HG02970 (cell line): Measurements from ENCODE around the gene TMEM120A.

ENCODE experiments used
- ATAC-seq: cut with Tn5 transposase; IDR thresholded peaks from one replicate; pipeline ENCODE4 v1.9.1; 2021; ENCODE audit warnings: mild to moderate bottlenecking, moderate library complexity, moderate number of reproducible peaks; ENCODE audit not compliant: unreplicated experiment, low FRiP score

TMEM120A gene

GRCh38 chr7:75995996-75996395, 1.6 kb upstream of the TMEM120A start:
- ATAC-seq: no peak

GRCh38 chr7:75995052-75995471, 667 bp upstream of the TMEM120A start:
- ATAC-seq: no peak

- no peak for ATAC-seq
Measured at GRCh38 chr7:75993689-75994387, 557 bp downstream of the TMEM120A start.

- no peak for ATAC-seq
Measured at GRCh38 chr7:75992083-75992755, 2.2 kb downstream of the TMEM120A start.

GRCh38 chr7:75991531-75992082, 2.8 kb downstream of the TMEM120A start:
- no peak for ATAC-seq

GRCh38 chr7:75989500-75990388, 4.7 kb downstream of the TMEM120A start:
- ATAC-seq: no peak

- ATAC-seq: no peak
Measured at GRCh38 chr7:75988568-75989499, 5.6 kb downstream of the TMEM120A start.

- ATAC-seq: no peak
Measured at GRCh38 chr7:75987805-75988567, 6.4 kb downstream of the TMEM120A start.

- no peak for ATAC-seq
Measured at GRCh38 chr7:75987026-75987804, 7.2 kb downstream of the TMEM120A start.

GRCh38 chr7:75986147-75986781, 8.1 kb downstream of the TMEM120A start:
- no peak for ATAC-seq

GRCh38 chr7:75985518-75986146, 8.8 kb downstream of the TMEM120A start:
- ATAC-seq: no peak

GRCh38 chr7:75985009-75985517, 9.3 kb downstream of the TMEM120A start:
- ATAC-seq: no peak

GRCh38 chr7:75984130-75985008, 10.0 kb downstream of the TMEM120A start:
- ATAC-seq: no peak

GRCh38 chr7:75983471-75984129, 10.8 kb downstream of the TMEM120A start:
- no peak for ATAC-seq

GRCh38 chr7:75982306-75983064, 11.9 kb downstream of the TMEM120A start:
- no peak for ATAC-seq
